DMS79 (cell line): ENCODE results near the gene PELO.
"Not testable (repeated sequence)": the region's sequence is repeated elsewhere in the genome, so short reads cannot be mapped to it uniquely, and the experiment has no call there.

Experiments
- DNase-seq: peaks from one replicate; lab custom pipeline; 2025; lab: John Stamatoyannopoulos, UW

PELO gene

DNA sequence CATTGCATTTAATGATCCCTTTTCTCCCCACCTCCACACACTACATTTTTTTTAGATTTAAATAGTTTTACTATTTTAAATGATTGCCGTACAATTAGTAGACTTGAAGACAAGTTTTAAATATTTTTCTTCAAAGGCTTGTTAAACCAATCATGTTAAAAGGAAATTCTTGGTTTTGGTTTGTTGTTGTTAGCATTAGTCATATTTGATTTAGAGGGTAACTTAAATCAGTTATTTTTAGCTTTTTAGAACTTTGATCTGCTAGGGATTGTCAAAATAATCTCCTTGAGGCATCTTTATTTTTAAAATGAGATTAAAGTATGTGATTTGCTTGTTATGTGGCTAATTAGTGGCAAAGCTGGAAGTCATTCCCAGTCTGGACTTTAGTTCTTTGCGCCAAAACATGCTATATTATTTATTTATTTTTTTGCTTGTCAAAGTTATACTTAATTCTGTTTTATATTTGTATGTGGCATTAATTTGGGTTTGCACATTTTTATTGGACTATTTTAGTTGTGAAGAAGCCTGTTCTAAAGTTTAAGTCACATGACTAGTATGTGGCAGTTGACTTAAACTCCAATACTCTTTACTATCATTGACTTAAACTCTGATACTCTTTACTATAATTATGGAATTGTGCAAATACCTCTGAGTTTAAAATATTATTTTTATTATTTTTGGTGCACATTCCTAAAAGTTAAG lies 14.7 kb downstream of the PELO start:
- DNase-seq, result no peak

DNA sequence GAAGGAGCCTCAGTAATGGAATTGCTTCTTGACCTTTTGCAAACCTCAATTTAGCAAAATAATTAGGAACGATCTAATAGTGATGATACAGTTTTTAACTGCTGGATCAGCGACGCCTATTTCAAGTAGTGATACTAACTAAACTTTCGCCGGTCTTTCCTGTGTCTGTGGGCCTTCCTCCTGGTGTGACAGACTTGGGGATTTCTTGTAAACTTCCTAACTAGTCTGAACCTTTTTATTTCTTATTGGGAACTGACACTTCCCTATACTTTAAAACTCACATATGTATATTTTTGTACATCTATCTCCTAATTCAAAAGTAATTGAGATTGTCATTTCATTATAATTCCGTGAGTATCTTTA lies 15.2 kb downstream of the PELO start:
- DNase-seq, result no peak

- no peak for DNase-seq
Observed at GRCh38 chr5:52804387-52804791, 16.7 kb downstream of the PELO start.

- no peak for DNase-seq
Observed at GRCh38 chr5:52804981-52805380, 17.3 kb downstream of the PELO start.

GRCh38 chr5:52805615-52806014 lies 17.9 kb downstream of the PELO start:
- no peak for DNase-seq

GRCh38 chr5:52807037-52807436 lies 19.3 kb downstream of the PELO start:
- DNase-seq, result no peak

DNA sequence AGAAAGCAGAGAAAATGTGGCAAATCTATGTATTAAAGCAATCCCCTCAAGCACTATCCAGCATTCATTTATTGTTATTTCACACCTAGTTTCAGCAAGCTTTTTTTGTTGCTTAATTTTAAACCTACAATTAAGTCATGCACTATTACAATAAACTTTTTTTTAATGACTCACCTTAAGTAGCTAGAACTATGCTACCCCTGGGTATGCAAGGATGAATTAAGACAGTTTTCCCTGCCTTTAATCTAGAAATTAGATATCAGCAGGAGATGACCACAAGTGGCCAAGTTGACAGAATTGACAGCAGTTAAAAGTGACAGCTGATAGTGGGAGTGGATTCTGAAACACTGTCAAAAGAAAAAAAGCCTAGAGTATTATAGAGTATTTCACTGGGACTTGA lies 20.0 kb downstream of the PELO start:
- DNase-seq, result no peak

GRCh38 chr5:52808316-52808901 lies 20.7 kb downstream of the PELO start:
- DNase-seq, result no peak

DNA sequence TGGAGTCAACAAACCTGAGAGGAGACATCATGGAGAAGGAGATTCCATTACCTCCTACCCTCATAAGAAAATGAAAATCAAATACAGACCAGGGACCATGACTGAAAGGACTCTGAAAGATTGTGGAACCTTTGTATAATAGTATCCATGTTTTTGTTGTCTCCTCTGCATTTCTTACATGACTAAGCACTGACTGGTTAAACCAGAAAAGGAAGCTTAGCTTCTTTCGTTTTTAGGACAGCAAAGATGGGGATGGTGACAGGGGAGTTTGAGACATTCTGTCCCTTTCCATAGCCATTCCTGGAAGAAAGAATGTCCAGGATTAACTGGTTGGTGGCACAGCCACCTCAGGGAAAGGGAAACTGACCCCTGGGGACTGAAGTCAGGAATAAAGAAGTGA lies 22.2 kb downstream of the PELO start:
- DNase-seq, result no peak

GRCh38 chr5:52810426-52810825 lies 22.7 kb downstream of the PELO start:
- no peak for DNase-seq

DNA sequence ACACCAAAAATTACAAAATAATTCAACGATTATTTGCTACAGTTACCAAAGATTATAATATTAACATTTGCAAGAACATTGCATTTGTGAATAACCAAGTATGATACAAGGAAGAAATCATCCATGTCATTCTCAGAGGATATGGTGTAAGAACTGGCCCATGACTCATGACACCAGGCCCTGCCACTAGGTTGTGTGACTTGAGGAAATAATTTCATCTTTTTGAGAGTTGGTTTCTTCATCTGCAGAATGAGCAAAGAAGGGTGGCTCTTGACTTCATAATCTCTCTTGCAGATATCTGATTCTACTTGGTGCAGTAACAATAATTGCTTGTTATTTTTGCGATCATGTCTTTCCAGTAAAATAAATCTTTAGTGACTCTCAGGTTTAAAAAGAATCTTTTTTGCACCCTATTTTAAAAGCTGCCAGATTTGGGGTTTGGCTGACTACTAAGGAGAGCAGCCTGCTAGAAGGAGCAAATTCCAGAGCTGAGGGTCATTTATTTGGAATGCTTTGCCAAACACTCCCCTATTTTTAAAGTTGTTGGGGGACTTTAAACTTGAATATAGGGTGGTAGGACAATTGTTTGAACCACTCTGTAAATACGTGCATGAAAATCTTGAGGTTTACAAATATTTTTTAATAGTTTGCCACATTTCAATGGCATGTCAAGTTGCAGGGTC lies 23.5 kb downstream of the PELO start:
- DNase-seq, result no peak

GRCh38 chr5:52814352-52815148 lies 26.8 kb downstream of the PELO start:
- no peak for DNase-seq

- no peak for DNase-seq
Observed at GRCh38 chr5:52817818-52818217, 30.1 kb downstream of the PELO start.

DNA sequence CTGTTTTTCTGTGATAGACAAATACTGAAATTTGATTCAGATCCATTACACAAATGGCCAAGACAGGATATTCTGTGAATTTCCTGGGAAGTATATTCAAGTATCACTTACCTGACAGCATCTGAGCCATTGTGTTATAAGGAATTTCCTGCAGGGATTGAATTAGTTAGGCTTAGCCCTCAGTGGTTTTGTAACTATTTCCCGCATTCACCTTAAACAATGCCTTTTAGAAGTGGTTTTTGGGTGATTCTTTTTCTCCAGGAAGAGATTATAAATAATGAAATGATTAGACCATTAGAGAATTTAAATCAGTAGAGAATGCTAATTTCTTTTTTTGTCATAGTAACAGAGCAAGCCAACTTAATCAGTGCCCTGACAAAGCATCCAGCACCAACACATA lies 30.6 kb downstream of the PELO start:
- no peak for DNase-seq

GRCh38 chr5:52818807-52819206 lies 31.1 kb downstream of the PELO start:
- not testable (repeated sequence) for DNase-seq

DNA sequence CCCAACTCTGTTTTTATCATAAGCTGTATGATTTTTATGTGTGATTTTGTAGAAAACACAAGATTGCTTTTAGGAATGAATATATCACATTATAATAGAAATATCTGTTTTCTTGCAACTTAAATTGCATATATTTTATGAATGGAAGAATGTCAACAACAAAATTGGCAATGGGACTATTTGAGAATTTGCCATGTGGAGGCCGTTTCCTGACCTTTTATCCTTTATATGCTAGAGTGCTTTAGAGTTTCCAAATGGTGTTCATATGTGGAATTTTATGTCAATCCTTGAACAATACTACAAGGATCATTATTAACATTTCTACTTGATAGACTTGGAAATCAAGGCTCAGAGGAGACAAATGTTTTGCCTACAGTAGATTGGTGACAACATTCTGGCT lies 34.2 kb downstream of the PELO start:
- DNase-seq, result no peak

GRCh38 chr5:52822437-52822836 lies 34.7 kb downstream of the PELO start:
- DNase-seq, result no peak

GRCh38 chr5:52824827-52825226 lies 37.1 kb downstream of the PELO start:
- DNase-seq, result no peak

DNA sequence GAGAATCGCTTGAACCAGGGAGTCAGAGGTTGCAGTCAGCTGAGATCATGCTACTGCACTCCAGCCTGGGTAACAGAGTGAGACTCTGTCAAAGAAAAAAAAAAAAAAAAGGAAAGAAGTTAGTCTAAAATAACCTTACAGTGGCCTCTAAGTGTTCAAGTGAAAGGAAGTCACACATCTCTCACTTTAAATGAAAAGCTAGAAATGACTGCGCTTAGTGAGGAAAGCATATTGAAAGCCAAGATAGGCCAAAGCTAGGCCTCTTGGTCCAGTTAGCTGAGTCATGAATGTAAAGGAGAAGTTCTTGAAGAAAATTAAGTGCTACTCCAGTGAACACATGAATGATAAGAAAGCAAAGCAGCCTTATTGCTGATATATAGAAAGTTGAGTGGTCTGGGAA lies 38.1 kb downstream of the PELO start:
- no peak for DNase-seq

DNA sequence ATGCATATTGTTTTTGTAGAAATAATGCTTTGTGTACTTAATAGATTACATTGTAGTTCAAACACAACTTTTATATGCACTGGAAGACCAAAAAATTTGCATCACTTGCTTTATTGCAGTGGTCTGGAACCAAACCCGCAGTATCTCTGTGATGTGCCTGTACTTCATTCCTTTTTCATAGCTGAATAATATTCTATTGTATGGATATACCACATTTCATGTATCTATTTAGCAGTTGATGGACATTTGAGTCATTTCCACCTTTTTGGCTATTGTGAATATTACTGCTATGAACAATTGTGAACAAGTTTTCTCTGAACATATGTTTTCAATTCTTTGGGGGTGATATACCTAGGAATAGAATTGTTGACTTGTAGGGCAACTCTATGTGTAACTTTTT lies 40.1 kb downstream of the PELO start:
- no peak for DNase-seq

DNA sequence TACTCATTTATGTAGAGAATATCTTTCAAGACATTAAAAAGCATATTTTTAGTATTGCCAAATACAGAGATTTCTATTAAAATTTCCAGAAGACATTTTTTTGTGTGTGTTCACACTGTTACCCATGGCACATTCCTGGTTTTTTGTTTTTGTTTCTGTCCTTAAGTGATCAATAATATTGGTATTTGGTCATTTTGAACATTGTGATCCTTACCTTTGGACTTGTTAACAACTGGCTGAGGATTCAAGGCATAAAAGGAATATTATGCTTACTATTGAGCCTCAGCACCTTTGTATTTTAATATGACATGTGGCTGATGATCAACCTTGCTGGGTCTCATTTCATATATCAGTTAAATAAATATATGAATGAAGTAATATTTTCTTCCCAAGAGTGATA lies 41.9 kb downstream of the PELO start:
- DNase-seq, result no peak

GRCh38 chr5:52830650-52831049 lies 42.9 kb downstream of the PELO start:
- DNase-seq, result no peak
